Testis (tissue), 3 donors: ENCODE results near the gene ATG4B. TPM values are rescaled to one million over a fixed set of nuclear protein-coding genes. Genes with fewer than 3 reads are reported as not detected.

Source experiments
- DNase-seq: peaks from one replicate; pipeline ENCODE4 v3.0.0-alpha.2; 2019
- H3K27ac ChIP-seq, 2 donors: fragments of 200-600 bp; sonication (generic); one replicate each; pipeline ENCODE4 v1.5.1; 2019
- H3K27me3 ChIP-seq: fragments of 200-600 bp; sonication (generic); one replicate; pipeline ENCODE4 v1.5.1; 2019
- H3K36me3 ChIP-seq: fragments of 200-600 bp; sonication (generic); one replicate; pipeline ENCODE4 v1.5.1; 2017; ENCODE audit warnings: low read depth; ENCODE audit errors: missing control alignments
- H3K4me1 ChIP-seq: fragments of 200-600 bp; sonication (generic); one replicate; pipeline ENCODE4 v1.5.1; 2019
- H3K4me3 ChIP-seq, 2 donors: fragments of 200-600 bp; sonication (generic); one replicate each; pipeline ENCODE4 v1.5.1; 2017 to 2019
- H3K9me3 ChIP-seq: fragments of 200-600 bp; sonication (generic); one replicate; pipeline ENCODE4 v1.5.1; 2017
- CTCF ChIP-seq, 3 experiments: fragments of 450-650 bp in 2 of 3; fragments of 200-600 bp in 1 of 3; sonication (generic) in 1 of 3; IDR thresholded peaks; one replicate each; pipeline ENCODE4 v1.5.1; 2016 to 2019; ENCODE audit warnings: antibody characterized with exemption in 3 of 3, mild to moderate bottlenecking in 2 of 3, moderate library complexity in 1 of 3
- POLR2A ChIP-seq: fragments of 450-650 bp; IDR thresholded peaks from one replicate; pipeline ENCODE4 v1.6.1; 2017; ENCODE audit warnings: antibody characterized with exemption, mild to moderate bottlenecking, moderate library complexity
- WGBS, 2 donors: methylation state at CpG; one replicate each; pipeline ENCODE4 v1.1.5; 2018; 5-methylcytosine and 5-hydroxymethylcytosine counted together
- intact Hi-C: fragments of 100-400 bp; cut with DNase I; formaldehyde crosslinking; loops from one replicate; pipeline ENCODE4 v1.15.1; 2023; ENCODE audit warnings: low total_unique reads
- polyA plus RNA-seq: library from polyadenylated mRNA; stranded (reverse); fragments of 350-450 nt; fragmentation: Illumina TruSeq; extraction: RNeasy Lipid Tissue Mini Kit (QIAGEN cat#74804); gene quantifications from one replicate; pipeline ENCODE4 v1.2.3, GENCODE V29; 2014; ENCODE audit warnings: low read depth, low replicate concordance; ENCODE audit not compliant: insufficient read depth
- total RNA-seq, 2 donors: library from RNA; depleted of rRNA; stranded (reverse); fragments of >200 nt; gene quantifications; one replicate each; pipeline ENCODE4 v1.2.3, GENCODE V29; 2016

ATG4B gene
- total and polyA plus RNA-seq, 3 donors from 2014 or later, result 123 to 159 (median 149) TPM

- H3K4me3 ChIP-seq, result no peak overlapping the region
- intact Hi-C loops, result no loop called here
- no peak for DNase-seq
- no peaks in the 10 kb centered on the region for H3K27me3 ChIP-seq
- H3K36me3 ChIP-seq, result no peaks in the 10 kb centered on the region
- no peaks in the 10 kb centered on the region for H3K9me3 ChIP-seq
- no peak overlapping the region for H3K27ac ChIP-seq
- H3K4me1 ChIP-seq, result no peaks in the 10 kb centered on the region
- WGBS, 2 donors, result 94 to 98% methylated on average over 18 to 21 of the region's 21 CpGs
- TF ChIP-seq POLR2A, result no peak
- no peak for TF ChIP-seq CTCF (IDR thresholded peaks at IDR 0.05)
Measured at GRCh38 chr2:241668354-241668753, 30.9 kb downstream of the ATG4B start.

- no peak for DNase-seq
- Histone ChIP-seq H3K36me3 (no peaks in the 10 kb centered on the region), H3K4me1 (no peaks in the 10 kb centered on the region), H3K4me3 (no peak overlapping the region), H3K27me3 (no peaks in the 10 kb centered on the region), H3K9me3 (no peaks in the 10 kb centered on the region), H3K27ac (no peak overlapping the region)
- TF ChIP-seq CTCF (IDR thresholded peaks at IDR 0.05), result no peak
- TF ChIP-seq POLR2A, result no peak
- intact Hi-C loops, result no loop called here
- WGBS, 2 donors, result 92 to 93% methylated on average over 12 of the region's 12 CpGs
Measured at GRCh38 chr2:241668839-241669238, 31.3 kb downstream of the ATG4B start.

- intact Hi-C loops, result no loop called here
- 89 to 92% methylated on average over 14 to 31 of the region's 31 CpGs for WGBS, 2 donors
- Histone ChIP-seq H3K9me3 (no peaks in the 10 kb centered on the region), H3K36me3 (no peaks in the 10 kb centered on the region), H3K27me3 (no peaks in the 10 kb centered on the region), H3K4me1 (no peaks in the 10 kb centered on the region), H3K27ac (no peak overlapping the region), H3K4me3 (no peak overlapping the region)
- no peak for TF ChIP-seq POLR2A
- no peak for TF ChIP-seq CTCF (IDR thresholded peaks at IDR 0.05)
- no peak for DNase-seq
Measured at GRCh38 chr2:241670333-241671110, 33.0 kb downstream of the ATG4B start.

GRCh38 chr2:241671457-241672240 is 34.2 kb downstream of the ATG4B start:
- Histone ChIP-seq H3K27me3 (no peaks in the 10 kb centered on the region), H3K4me3 (no peak overlapping the region), H3K36me3 (no peaks in the 10 kb centered on the region), H3K4me1 (no peaks in the 10 kb centered on the region), H3K9me3 (no peaks in the 10 kb centered on the region), H3K27ac (no peak overlapping the region)
- no peak for DNase-seq
- 91 to 92% methylated on average over 18 to 31 of the region's 31 CpGs for WGBS, 2 donors
- TF ChIP-seq CTCF (IDR thresholded peaks at IDR 0.05) (no peak), POLR2A (no peak)
- intact Hi-C loops, result no loop called here
